Fibroblast of mammary gland (primary cell): ENCODE data around the gene RBMS3.
A peak's percentile ranks its signal among the peaks of the same experiment; 100 is the strongest.

Experiments used
- DNase-seq: peaks from one replicate; pipeline ENCODE4 v3.0.0-alpha.2; 2010; ENCODE audit warnings: low read depth
- H3K4me3 ChIP-seq: 2 replicates; pipeline ENCODE4 v1.5.1; 2011; ENCODE audit warnings: low read depth, mild to moderate bottlenecking, low read length, moderate library complexity; ENCODE audit not compliant: control insufficient read depth
- CTCF ChIP-seq: conservative IDR thresholded peaks from 2 replicates; pipeline ENCODE4 v1.5.1; 2011; ENCODE audit warnings: low read depth, low read length, inconsistent platforms; ENCODE audit not compliant: control insufficient read depth, insufficient read depth

The RBMS3 gene

GRCh38 chr3:29430558-29430971 lies 149.7 kb downstream of the RBMS3 start:
- no peak for DNase-seq
- TF ChIP-seq CTCF: no peak
- no peak overlapping the region for H3K4me3 ChIP-seq

GRCh38 chr3:29436612-29437323 lies 155.9 kb downstream of the RBMS3 start:
- no peak for TF ChIP-seq CTCF
- no peak overlapping the region for H3K4me3 ChIP-seq
- DNase-seq: no peak

GRCh38 chr3:29438580-29438979 lies 157.7 kb downstream of the RBMS3 start:
- TF ChIP-seq CTCF: no peak
- no peak overlapping the region for H3K4me3 ChIP-seq

GRCh38 chr3:29440413-29441305 lies 159.8 kb downstream of the RBMS3 start:
- no peak for DNase-seq
- no peak overlapping the region for H3K4me3 ChIP-seq
- TF ChIP-seq CTCF: no peak

More at GRCh38 chr3:29438580-29438979, 157.7 kb downstream of the RBMS3 start:
- DNase-seq: no peak

GRCh38 chr3:29441422-29441821 lies 160.6 kb downstream of the RBMS3 start:
- no peak for TF ChIP-seq CTCF
- DNase-seq: peak; percentile 19
- H3K4me3 ChIP-seq: no peak overlapping the region

GRCh38 chr3:29447946-29448627 lies 167.2 kb downstream of the RBMS3 start:
- DNase-seq: no peak
- no peak overlapping the region for H3K4me3 ChIP-seq
- TF ChIP-seq CTCF: no peak
